HG03196 (cell line): ENCODE measurements around the gene DENND1C.

ENCODE experiments used
- ATAC-seq: cut with Tn5 transposase; IDR thresholded peaks from one replicate; pipeline ENCODE4 v1.9.1; 2021; ENCODE audit not compliant: unreplicated experiment

The DENND1C gene

DNA sequence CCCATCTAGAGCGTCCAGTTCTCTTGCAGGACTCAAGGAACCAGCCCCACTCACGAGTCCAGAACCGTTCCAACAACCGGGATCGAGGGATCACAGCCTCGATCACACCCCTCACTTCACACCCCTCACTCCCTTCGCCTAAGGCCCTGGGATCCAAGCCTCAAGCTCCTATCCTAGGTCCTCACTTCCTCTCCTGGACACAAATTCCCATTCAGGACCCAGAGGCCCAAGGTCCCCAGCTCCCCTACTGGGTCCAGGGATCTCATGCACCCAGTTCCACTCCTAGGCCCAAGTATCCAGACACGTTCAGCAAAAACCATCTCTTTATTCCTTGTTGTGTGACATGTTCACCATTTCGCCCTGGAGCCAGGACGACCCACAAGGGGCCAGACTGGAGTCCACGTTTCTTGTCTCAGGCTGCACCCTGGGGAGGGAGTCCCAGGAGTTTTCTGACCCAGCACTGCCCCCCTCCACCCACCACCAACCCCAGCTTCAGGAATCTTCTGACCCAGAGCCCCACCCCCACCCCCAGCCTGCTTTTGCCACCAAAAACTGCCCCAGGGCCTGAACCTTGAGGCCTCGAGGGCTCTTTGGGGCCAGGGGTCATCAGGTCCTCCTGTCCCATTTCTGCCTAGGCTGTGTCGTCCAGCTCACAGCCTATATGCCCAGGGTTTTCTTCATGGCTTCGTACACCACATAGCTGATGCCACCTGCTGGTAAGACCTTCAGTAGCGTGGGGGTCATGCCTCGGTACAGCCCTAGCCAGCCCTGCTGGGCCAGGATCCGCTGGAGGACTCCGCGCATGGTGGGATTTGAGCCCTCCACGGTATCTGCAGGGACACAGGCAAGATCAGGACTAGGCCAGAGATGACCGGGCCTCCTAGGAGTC, 55.6 kb downstream of the DENND1C start:
- no peak for ATAC-seq

- ATAC-seq, result peak; percentile 84
Observed at GRCh38 chr19:6424939-6425731, 56.5 kb downstream of the DENND1C start.

DNA sequence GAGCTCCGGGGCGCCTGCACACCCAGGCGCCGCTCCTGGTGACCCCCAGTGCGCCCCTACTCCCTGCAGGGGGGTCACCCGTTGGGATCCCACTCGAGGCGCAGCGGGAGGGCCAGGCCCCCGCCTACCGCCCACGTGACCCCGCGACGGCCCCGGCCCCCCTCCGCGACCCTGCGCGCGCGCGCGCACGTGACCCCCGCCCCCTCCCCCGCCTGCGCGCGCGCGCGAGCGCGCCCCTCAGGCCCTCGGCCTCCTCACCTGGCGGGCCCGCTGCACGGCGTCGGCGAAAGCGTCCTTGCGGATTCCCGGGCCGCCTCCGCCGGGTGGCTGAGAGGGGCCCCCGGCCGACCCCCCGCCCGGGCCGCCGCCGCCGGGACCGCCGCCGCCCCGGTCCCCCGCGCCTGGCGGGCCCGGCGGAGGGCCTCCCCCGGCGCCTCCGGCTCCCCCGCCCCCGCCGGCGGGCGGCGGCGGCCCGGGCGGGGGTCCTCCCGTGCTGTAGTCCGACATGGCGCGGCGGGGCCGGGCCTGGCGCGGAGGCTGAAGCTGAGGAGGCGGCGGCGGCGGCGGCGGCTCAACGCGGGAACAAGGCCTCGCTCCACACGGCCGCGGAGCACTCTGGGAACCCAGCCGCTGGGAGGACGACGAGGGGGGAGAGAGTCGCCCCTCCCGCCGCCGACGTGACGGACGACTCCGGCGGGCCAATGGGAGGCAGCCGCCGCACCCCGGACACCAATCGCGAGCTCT, 57.2 kb downstream of the DENND1C start, which contains the start of gene KHSRP:
Gene KHSRP (minus strand): TSS at position 617 of the 744 bp plus-strand sequence. CDS start 110 bp downstream, at position 507.
- no peak for ATAC-seq

DNA sequence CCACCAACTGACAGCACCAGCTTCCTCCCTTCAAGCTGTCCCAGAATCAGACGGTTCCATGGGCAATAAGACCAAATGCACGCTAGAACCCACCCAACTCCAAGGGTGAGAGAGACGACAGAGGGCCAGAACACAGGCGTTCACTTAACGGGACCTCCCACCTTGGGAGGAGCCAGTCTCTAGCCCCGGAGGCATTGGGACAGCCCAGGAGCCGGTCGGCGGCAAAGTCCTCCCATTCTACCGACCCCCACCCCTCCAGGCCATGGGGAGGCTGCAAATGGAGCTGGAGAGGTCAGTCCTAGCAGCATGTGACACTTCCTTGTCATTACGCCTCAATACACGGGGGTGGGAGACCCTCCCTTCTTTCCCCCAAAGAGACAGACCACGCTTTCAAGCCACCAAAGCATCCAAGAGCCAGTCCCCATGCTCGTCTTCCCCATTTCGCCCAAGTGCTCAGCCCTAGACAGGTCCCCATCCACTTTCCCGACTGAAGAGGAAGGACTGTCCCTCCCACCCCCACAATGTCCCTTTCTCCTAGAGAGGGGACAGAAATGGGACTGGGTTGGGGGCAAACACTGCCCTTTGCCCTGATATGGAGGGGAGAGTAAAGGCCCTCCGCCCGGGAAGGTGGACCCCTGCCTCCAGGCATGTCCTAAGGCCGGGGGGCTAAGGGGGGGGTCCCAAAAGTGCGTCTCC, 57.9 kb downstream of the DENND1C start:
- ATAC-seq, result no peak

DNA sequence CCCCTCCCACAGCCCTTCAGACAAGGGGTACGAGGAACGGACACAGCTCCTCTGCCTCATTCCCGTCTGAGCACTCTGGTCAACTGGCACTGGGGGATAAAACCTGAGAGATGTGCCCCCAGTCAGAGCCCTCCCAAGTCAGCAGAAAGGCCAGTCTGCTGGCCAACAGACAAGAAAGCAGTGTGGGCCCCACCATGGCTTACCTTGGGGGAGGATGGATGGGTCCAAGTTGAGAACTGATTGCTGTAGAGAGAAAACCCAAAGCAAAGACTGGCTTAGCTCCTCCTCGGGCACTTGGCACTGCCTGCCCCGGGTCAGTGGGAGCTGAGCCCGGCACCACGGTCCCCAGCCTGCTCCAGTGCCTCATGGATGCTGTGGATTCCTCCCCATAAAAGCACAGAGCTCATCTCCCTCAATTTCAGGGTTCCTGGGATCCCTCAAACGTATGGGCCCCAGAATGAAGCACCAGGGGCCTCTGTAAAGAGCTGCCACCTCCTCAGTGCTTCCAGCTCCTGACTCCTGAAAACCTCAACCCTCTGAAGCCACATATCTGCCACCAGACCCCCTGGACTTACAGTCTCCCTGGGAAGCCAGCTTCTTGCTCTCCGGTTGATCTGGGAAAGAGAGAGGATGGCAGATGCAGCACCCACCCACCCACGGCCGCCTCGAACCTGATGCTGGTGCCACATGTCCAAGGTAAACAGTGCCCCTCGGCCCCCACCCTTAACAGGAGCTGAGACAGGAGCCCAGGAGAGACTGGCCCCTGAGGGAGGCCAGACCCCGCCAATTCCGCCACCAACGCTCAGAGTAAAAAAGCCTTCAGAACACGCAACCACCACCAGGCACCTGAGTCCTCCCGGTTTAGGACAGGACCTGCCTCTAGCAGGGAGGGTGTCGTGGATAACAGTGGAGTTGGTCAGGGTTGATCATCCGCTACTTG, 60.2 kb downstream of the DENND1C start:
- no peak for ATAC-seq

DNA sequence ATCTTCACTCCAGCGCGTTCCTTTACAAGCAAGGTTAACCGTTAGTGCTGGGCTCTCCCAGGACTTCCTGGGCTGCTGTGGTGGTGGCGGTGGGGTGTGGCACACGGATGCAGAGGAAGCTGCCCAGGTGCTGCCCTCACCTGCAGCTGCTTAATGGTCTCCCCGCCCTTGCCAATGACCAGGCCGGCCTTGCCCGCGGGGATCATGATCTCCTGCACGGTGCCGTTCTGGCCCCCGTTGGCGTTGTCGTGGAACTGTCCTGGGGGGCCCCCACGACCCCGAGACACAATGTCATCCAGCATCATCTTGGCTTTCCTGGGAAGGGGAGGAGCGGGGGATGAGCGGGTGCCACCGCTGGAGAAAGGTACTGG, 63.0 kb downstream of the DENND1C start:
- ATAC-seq, result no peak

- no peak for ATAC-seq
Observed at GRCh38 chr19:6417713-6418561, 63.6 kb downstream of the DENND1C start.
